K562 (cell line): ENCODE results near the gene PRICKLE2. TPM values are rescaled to one million over a fixed set of nuclear protein-coding genes. Genes with fewer than 3 reads are reported as not detected.
A peak's percentile ranks its signal among the peaks of the same experiment; 100 is the strongest.

Experiments used
- ATAC-seq: fragments of 200-7000 bp; cut with Tn5 transposase; 3 replicates; pipeline ENCODE4 v1.9.1; 2020; ENCODE audit warnings: moderate library complexity
- BruUV-seq: library from RNA; stranded (reverse); fragments of 400-500 nt; replicated peaks from 2 replicates; lab custom pipeline; 2021; lab: Mats Ljungman, UMichigan
- CTCF ChIA-PET: fragments of 300-600 bp; formaldehyde crosslinking; extraction: SDS; loops from one replicate; lab custom pipeline; 2021; ENCODE audit warnings: low intra/inter-chr PET ratio; lab: Yijun Ruan, JAX
- POLR2A ChIA-PET: fragments of 300-600, 350-650 bp; sonication (Branson Sonifier 250); formaldehyde crosslinking; extraction: SDS; loops from one replicate; lab custom pipeline; 2021; ENCODE audit warnings: antibody characterized with exemption, inconsistent platforms; lab: Yijun Ruan, JAX
- DNase-seq, 4 experiments: peaks; one replicate each; pipeline versions ENCODE4 v3.0.0 to v3.0.0-alpha.2; 2011 to 2018; ENCODE audit warnings: low spot score in 3 of 4, mixed read lengths in 3 of 4; ENCODE audit errors: extremely low read depth in 1 of 4
- FAIRE-seq: peaks from 2 replicates; lab custom pipeline; 2011; peaks lifted over from hg19 to GRCh38; lab: Jason Lieb, UNC
- H2AFZ ChIP-seq: 2 replicates; pipeline ENCODE4 v1.6.0; 2011; ENCODE audit warnings: low read depth, low read length, control low read depth, inconsistent platforms
- H3K27ac ChIP-seq: fragments of 200-600 bp; 3 replicates; pipeline ENCODE4 v1.8.0; 2011; ENCODE audit warnings: low read depth, mild to moderate bottlenecking, control low read depth, inconsistent platforms, low read length, moderate library complexity, mixed read lengths; ENCODE audit errors: extremely low read depth
- H3K27me3 ChIP-seq, 2 experiments: fragments of 300-600 bp in 1 of 2; 2 replicates in 1 of 2; 3 replicates in 1 of 2; pipeline versions ENCODE4 v1.6.0 to v1.8.0; 2011; ENCODE audit warnings: inconsistent platforms in 2 of 2, low read length in 2 of 2, mild to moderate bottlenecking in 1 of 2, mixed read lengths in 1 of 2, moderate library complexity in 1 of 2; ENCODE audit not compliant: control insufficient read depth in 2 of 2, insufficient read depth in 2 of 2
- H3K36me3 ChIP-seq: fragments of 300-600 bp; 3 replicates; pipeline ENCODE4 v1.8.0; 2011; ENCODE audit warnings: mild to moderate bottlenecking, low read length, inconsistent platforms; ENCODE audit not compliant: control insufficient read depth, insufficient read depth
- H3K4me1 ChIP-seq, 2 experiments: fragments of 200-600 bp in 1 of 2; replicated peaks in 1 of 2; 2 replicates in 1 of 2; 3 replicates in 1 of 2; pipeline versions ENCODE4 v1.5.1 to v1.8.0; 2011; ENCODE audit warnings: inconsistent platforms in 2 of 2, low read length in 2 of 2, mild to moderate bottlenecking in 1 of 2, mixed read lengths in 1 of 2, moderate library complexity in 1 of 2; ENCODE audit not compliant: control insufficient read depth in 2 of 2, insufficient read depth in 2 of 2
- H3K4me2 ChIP-seq: 2 replicates; pipeline ENCODE4 v1.6.1; 2011; ENCODE audit warnings: low read length, control low read depth, inconsistent platforms, mixed read lengths; ENCODE audit not compliant: insufficient read depth
- H3K4me3 ChIP-seq: fragments of 200-600 bp; sonication (generic), shearing (Covaris generic); 2 replicates; pipeline ENCODE4 v1.5.1; 2016; ENCODE audit warnings: control low read depth, inconsistent platforms
- H3K79me2 ChIP-seq: fragments of 200-600 bp; 3 replicates; pipeline ENCODE4 v1.8.0; 2011; ENCODE audit warnings: low read length, inconsistent platforms; ENCODE audit not compliant: control insufficient read depth, insufficient read depth
- H3K9ac ChIP-seq, 2 experiments: 2 replicates each; pipeline versions ENCODE4 v1.6.0 to v1.6.1; 2011; ENCODE audit warnings: low read depth in 2 of 2, low read length in 2 of 2, control low read depth in 1 of 2, inconsistent platforms in 1 of 2, mild to moderate bottlenecking in 1 of 2, mixed read lengths in 1 of 2; ENCODE audit not compliant: insufficient read depth in 1 of 2
- H3K9me1 ChIP-seq: one replicate; pipeline ENCODE4 v1.6.0; 2011; ENCODE audit warnings: inconsistent platforms, mild to moderate bottlenecking, low read length, moderate library complexity; ENCODE audit not compliant: control insufficient read depth, insufficient read depth
- H3K9me3 ChIP-seq: replicated peaks from 2 replicates; pipeline ENCODE4 v1.5.1; 2011; ENCODE audit warnings: low read depth, low read length, inconsistent platforms; ENCODE audit not compliant: control insufficient read depth, insufficient read depth
- H4K20me1 ChIP-seq: replicated peaks from 2 replicates; pipeline ENCODE4 v1.6.1; 2011; ENCODE audit warnings: low read length, inconsistent platforms, mixed read lengths; ENCODE audit not compliant: control insufficient read depth, insufficient read depth
- ZBTB11 ChIP-seq, 3 experiments: fragments of 200-800 bp in 1 of 3; fragments of 250-450 bp in 1 of 3; fragments of 450-650 bp in 1 of 3; sonication (Bioruptor Pico) in 1 of 3; sonication (Bioruptor generic) in 1 of 3; formaldehyde crosslinking in 1 of 3; IDR thresholded peaks; 2 replicates each; pipeline versions ENCODE4 v1.6.1 to v1.8.0; 2016 to 2022; ENCODE audit warnings: mild to moderate bottlenecking in 2 of 3, missing genetic modification characterization in 2 of 3, missing compliant biosample characterization in 1 of 3, moderate library complexity in 1 of 3
- ZNF589 ChIP-seq: fragments of 200-800 bp; sonication (Bioruptor generic); IDR thresholded peaks from 2 replicates; pipeline ENCODE4 v1.6.1; 2016; ENCODE audit warnings: low read depth, missing genetic modification characterization, missing compliant biosample characterization
- WGBS: fragments of 100-300 bp; shearing (Covaris generic); methylation state at CpG from one replicate; pipeline ENCODE4 v1.1.6; 2016; ENCODE audit warnings: low coverage, mixed read lengths; ENCODE audit not compliant: insufficient coverage; ENCODE audit errors: missing lambda C conversion rate; 5-methylcytosine and 5-hydroxymethylcytosine counted together
- in situ Hi-C: fragments of 300-500 bp; cut with MboI; formaldehyde crosslinking; loops from 4 replicates; pipeline ENCODE4 v1.15.0; 2018; ENCODE audit warnings: inconsistent platforms, mixed read lengths
- intact Hi-C: fragments of 100-400 bp; cut with micrococcal nuclease; formaldehyde crosslinking; loops from 2 replicates; pipeline ENCODE4 v1.14.2; 2022
- polyA plus RNA-seq, 8 experiments: library from polyadenylated mRNA; depleted of rRNA in 4 of 8; stranded (reverse) in 5 of 8; unstranded in 3 of 8; fragments of >200 nt; fragmentation: Nextera tagmentation in 2 of 8; fragmentation: Illumina TruSeq in 1 of 8; extraction: Ambion mirVana in 2 of 8; extraction: Trizol in 1 of 8; gene quantifications; 2 replicates each; pipeline versions ENCODE4 v1.2.1 to v1.2.3, GENCODE V29; 2011 to 2014; ENCODE audit warnings: inconsistent platforms in 1 of 8, missing spikeins in 1 of 8
- total RNA-seq, 7 experiments: library from RNA; depleted of rRNA in 6 of 7; stranded (reverse); fragments of >200 nt in 6 of 7; fragmentation: Illumina TruSeq in 2 of 7; extraction: Trizol in 2 of 7; gene quantifications; 2 replicates each; pipeline versions ENCODE4 v1.2.1 to v1.2.3, GENCODE V29; 2011 to 2021; ENCODE audit warnings: low replicate concordance in 1 of 7

The PRICKLE2 gene
- total and polyA plus RNA-seq, 9 of the 15 experiments (the other 6 are each of a cell fraction or from before 2014, with no cell fraction given), result 0.07 to 0.09 TPM; not detected in 7

GRCh38 chr3:64102147-64102546 lies 123.1 kb downstream of the PRICKLE2 start:
- Histone ChIP-seq H3K27me3 (peaks cover 0 to 12% of the 10 kb centered on the region in 2 experiments; a peak in 2 of 5 replicates), H4K20me1 (no peaks in the 10 kb centered on the region), H3K9me1 (no peaks in the 10 kb centered on the region), H3K36me3 (no peaks in the 10 kb centered on the region), H3K4me2 (no peak overlapping the region), H3K9me3 (no peaks in the 10 kb centered on the region), H2AFZ (no peak overlapping the region), H3K27ac (no peak overlapping the region), H3K4me1 (no peaks in the 10 kb centered on the region), H3K9ac (no peak overlapping the region), H3K4me3 (no peak overlapping the region), H3K79me2 (no peaks in the 10 kb centered on the region)
- ChIA-PET POLR2A (no interaction called here), CTCF (no interaction called here)
- FAIRE-seq, result no peak
- TF ChIP-seq ZNF589 (CRISPR knock-in tag), result no peak
- peak in 1 of 3 experiments; percentile 68; a peak in 1 of 6 replicates for TF ChIP-seq ZBTB11 (CRISPR knock-in tag; IDR thresholded peaks at IDR 0.05)
- ATAC-seq, result no peak
- in situ Hi-C loops (no loop called here), intact Hi-C loops (no loop called here)
- no peak for DNase-seq
- 4% methylated on average over 2 of the region's 2 CpGs for WGBS
- BruUV-seq, result no TSS peak
